ENCODE data around the gene C17orf78.
"Not testable (repeated sequence)": the region's sequence is repeated elsewhere in the genome, so short reads cannot be mapped to it uniquely, and the experiment has no call there.

Gene C17orf78

GRCh38 chr17:37441369-37442014, 65.7 kb downstream of the C17orf78 start:
- DNase-seq: not testable (repeated sequence)

Data from NCI-H345 (cell line).